ENCODE data around the gene ARL6IP4. TPM values are rescaled to one million over a fixed set of nuclear protein-coding genes. Genes with fewer than 3 reads are reported as not detected.

ARL6IP4 gene
- total RNA-seq, 1 donor from 2014 or later: 166 TPM

GRCh38 chr12:122997343-122998250 is 17.1 kb downstream of the ARL6IP4 start:
- no peak overlapping the region for H3K27ac Mint-ChIP-seq (ENCODE audit: unreplicated experiment)
- no peaks in the 10 kb centered on the region for H3K36me3 Mint-ChIP-seq (ENCODE audit: unreplicated experiment)
- TF ChIP-seq CTCF (IDR thresholded peaks at IDR 0.05): no peak
- no peak for DNase-seq (ENCODE audit: extremely low spot score, unreplicated experiment)
- no peaks in the 10 kb centered on the region for H3K27me3 Mint-ChIP-seq (ENCODE audit: unreplicated experiment)
- no peaks in the 10 kb centered on the region for H3K9me3 Mint-ChIP-seq (ENCODE audit: unreplicated experiment)
- H3K4me1 Mint-ChIP-seq (ENCODE audit: unreplicated experiment): no peaks in the 10 kb centered on the region
- no peak overlapping the region for H3K4me3 Mint-ChIP-seq (ENCODE audit: unreplicated experiment)

GRCh38 chr12:122998316-122998715 is 17.8 kb downstream of the ARL6IP4 start:
- Mint-ChIP-seq H3K27ac (ENCODE audit: unreplicated experiment) (no peak overlapping the region), H3K36me3 (ENCODE audit: unreplicated experiment) (no peaks in the 10 kb centered on the region), H3K4me1 (ENCODE audit: unreplicated experiment) (no peaks in the 10 kb centered on the region), H3K4me3 (ENCODE audit: unreplicated experiment) (no peak overlapping the region), H3K9me3 (ENCODE audit: unreplicated experiment) (no peaks in the 10 kb centered on the region), H3K27me3 (ENCODE audit: unreplicated experiment) (no peaks in the 10 kb centered on the region)
- DNase-seq (ENCODE audit: extremely low spot score, unreplicated experiment): no peak
- no peak for TF ChIP-seq CTCF (IDR thresholded peaks at IDR 0.05)

- Mint-ChIP-seq H3K36me3 (ENCODE audit: unreplicated experiment) (no peaks in the 10 kb centered on the region), H3K27me3 (ENCODE audit: unreplicated experiment) (no peaks in the 10 kb centered on the region), H3K27ac (ENCODE audit: unreplicated experiment) (no peak overlapping the region), H3K4me1 (ENCODE audit: unreplicated experiment) (no peaks in the 10 kb centered on the region), H3K4me3 (ENCODE audit: unreplicated experiment) (no peak overlapping the region), H3K9me3 (ENCODE audit: unreplicated experiment) (no peaks in the 10 kb centered on the region)
- TF ChIP-seq CTCF (IDR thresholded peaks at IDR 0.05): no peak
- DNase-seq (ENCODE audit: extremely low spot score, unreplicated experiment): no peak
Measured at GRCh38 chr12:122999196-122999946, 18.9 kb downstream of the ARL6IP4 start.

GRCh38 chr12:122999986-123000420 is 19.5 kb downstream of the ARL6IP4 start:
- no peaks in the 10 kb centered on the region for H3K36me3 Mint-ChIP-seq (ENCODE audit: unreplicated experiment)
- no peak for TF ChIP-seq CTCF (IDR thresholded peaks at IDR 0.05)
- no peak overlapping the region for H3K4me3 Mint-ChIP-seq (ENCODE audit: unreplicated experiment)
- H3K27ac Mint-ChIP-seq (ENCODE audit: unreplicated experiment): no peak overlapping the region
- DNase-seq (ENCODE audit: extremely low spot score, unreplicated experiment): no peak
- H3K4me1 Mint-ChIP-seq (ENCODE audit: unreplicated experiment): no peaks in the 10 kb centered on the region
- no peaks in the 10 kb centered on the region for H3K27me3 Mint-ChIP-seq (ENCODE audit: unreplicated experiment)
- H3K9me3 Mint-ChIP-seq (ENCODE audit: unreplicated experiment): no peaks in the 10 kb centered on the region

GRCh38 chr12:123000578-123000977 is 20.1 kb downstream of the ARL6IP4 start:
- no peaks in the 10 kb centered on the region for H3K4me1 Mint-ChIP-seq (ENCODE audit: unreplicated experiment)
- no peaks in the 10 kb centered on the region for H3K9me3 Mint-ChIP-seq (ENCODE audit: unreplicated experiment)
- no peak for DNase-seq (ENCODE audit: extremely low spot score, unreplicated experiment)
- H3K36me3 Mint-ChIP-seq (ENCODE audit: unreplicated experiment): no peaks in the 10 kb centered on the region
- no peak overlapping the region for H3K4me3 Mint-ChIP-seq (ENCODE audit: unreplicated experiment)
- H3K27ac Mint-ChIP-seq (ENCODE audit: unreplicated experiment): no peak overlapping the region
- no peak for TF ChIP-seq CTCF (IDR thresholded peaks at IDR 0.05)
- H3K27me3 Mint-ChIP-seq (ENCODE audit: unreplicated experiment): no peaks in the 10 kb centered on the region
